Right lobe of liver (tissue), 4 donors: ENCODE results near the gene LYZ.

Experiments
- POLR2A ChIP-seq: fragments of 450-650 bp; IDR thresholded peaks from one replicate; pipeline ENCODE4 v1.6.1; 2017; ENCODE audit warnings: antibody characterized with exemption, mild to moderate bottlenecking
- TF ChIP-seq, protein P1 (sequence below), 4 donors: fragments of 200-600 bp in 3 of 4; fragments of 450-650 bp in 1 of 4; IDR thresholded peaks; one replicate each; pipeline versions ENCODE4 v1.5.1 to v1.8.0; 2016 to 2022; ENCODE audit warnings: antibody characterized with exemption in 4 of 4, mild to moderate bottlenecking in 2 of 4
- donor health status: DM: no; HTN: no; CAD: no.
- donor health status: DM: no; HTN: no; CAD: no.
- donor health status: DM: no; HTN: yes; CAD: no.

DNA sequence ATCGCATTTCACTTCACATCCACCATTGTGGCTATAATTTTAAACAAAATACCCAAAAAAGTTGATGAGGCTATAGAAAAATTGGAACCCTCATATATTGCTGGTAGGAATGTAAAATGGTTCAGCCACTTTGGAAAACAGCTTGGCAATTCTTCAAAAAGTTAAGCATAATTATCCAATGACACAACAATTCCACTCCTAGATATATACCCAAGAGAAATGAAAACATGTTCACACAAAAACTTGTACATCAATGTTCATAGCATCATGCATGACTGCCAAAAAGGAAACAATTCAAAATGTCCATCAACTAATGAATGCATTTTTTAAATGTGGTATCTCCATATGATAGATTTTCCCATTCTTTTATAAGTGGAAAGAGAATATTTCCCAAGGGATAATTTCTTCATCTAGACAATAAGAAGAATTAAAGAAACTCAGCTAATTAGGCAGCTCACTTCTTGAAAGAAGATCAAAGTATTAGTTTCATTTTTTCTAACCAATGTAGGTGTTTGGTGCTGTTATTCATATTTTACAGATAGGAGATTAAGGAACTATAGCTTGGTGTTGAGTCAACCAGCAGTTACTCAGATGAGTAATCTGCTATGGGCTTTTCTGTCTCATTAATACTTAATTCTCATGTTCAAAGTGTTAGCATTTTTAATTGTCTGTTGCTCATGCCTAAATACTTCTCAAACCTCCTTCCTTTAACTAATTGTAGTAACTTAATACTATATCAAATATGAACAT, 44.2 kb downstream of the LYZ start:
- TF ChIP-seq, protein P1, sequence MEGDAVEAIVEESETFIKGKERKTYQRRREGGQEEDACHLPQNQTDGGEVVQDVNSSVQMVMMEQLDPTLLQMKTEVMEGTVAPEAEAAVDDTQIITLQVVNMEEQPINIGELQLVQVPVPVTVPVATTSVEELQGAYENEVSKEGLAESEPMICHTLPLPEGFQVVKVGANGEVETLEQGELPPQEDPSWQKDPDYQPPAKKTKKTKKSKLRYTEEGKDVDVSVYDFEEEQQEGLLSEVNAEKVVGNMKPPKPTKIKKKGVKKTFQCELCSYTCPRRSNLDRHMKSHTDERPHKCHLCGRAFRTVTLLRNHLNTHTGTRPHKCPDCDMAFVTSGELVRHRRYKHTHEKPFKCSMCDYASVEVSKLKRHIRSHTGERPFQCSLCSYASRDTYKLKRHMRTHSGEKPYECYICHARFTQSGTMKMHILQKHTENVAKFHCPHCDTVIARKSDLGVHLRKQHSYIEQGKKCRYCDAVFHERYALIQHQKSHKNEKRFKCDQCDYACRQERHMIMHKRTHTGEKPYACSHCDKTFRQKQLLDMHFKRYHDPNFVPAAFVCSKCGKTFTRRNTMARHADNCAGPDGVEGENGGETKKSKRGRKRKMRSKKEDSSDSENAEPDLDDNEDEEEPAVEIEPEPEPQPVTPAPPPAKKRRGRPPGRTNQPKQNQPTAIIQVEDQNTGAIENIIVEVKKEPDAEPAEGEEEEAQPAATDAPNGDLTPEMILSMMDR (IDR thresholded peaks at IDR 0.05): no peak
- no peak for TF ChIP-seq POLR2A
